H1 (cell line): ENCODE measurements around the gene ATG16L1. TPM values are rescaled to one million over a fixed set of nuclear protein-coding genes. Genes with fewer than 3 reads are reported as not detected.

ENCODE experiments used
- CTCF ChIA-PET: fragments of 300-600 bp; sonication (Branson Sonifier 250); formaldehyde crosslinking; loops from one replicate; lab custom pipeline; 2021; ENCODE audit not compliant: partially characterized antibody; lab: Charles Lee
- POLR2A ChIA-PET: fragments of 300-600 bp; sonication (Branson Sonifier 250); formaldehyde crosslinking; loops from one replicate; lab custom pipeline; 2021; ENCODE audit warnings: inconsistent platforms; ENCODE audit not compliant: partially characterized antibody; lab: Charles Lee
- DNase-seq, 2 experiments: peaks; one replicate each; pipeline versions ENCODE4 v3.0.0 to v3.0.0-alpha.2; 2010 to 2022; ENCODE audit warnings: low spot score in 2 of 2, low read depth in 1 of 2, mixed read lengths in 1 of 2
- FAIRE-seq: peaks from 2 replicates; lab custom pipeline; 2011; peaks lifted over from hg19 to GRCh38; lab: Jason Lieb, UNC
- H2AFZ ChIP-seq: 2 replicates; pipeline ENCODE4 v1.8.1; 2012; ENCODE audit warnings: low read length, inconsistent platforms
- H2AK5ac ChIP-seq: 2 replicates; pipeline ENCODE4 v1.6.1; 2013; ENCODE audit warnings: low read depth, low read length
- H2BK120ac ChIP-seq: replicated peaks from 2 replicates; pipeline ENCODE3; 2013; ENCODE audit warnings: low read depth, low read length, inconsistent platforms
- H2BK12ac ChIP-seq: 2 replicates; pipeline ENCODE4 v1.6.1; 2013; ENCODE audit warnings: low read depth, low read length
- H2BK15ac ChIP-seq: 2 replicates; pipeline ENCODE4 v1.6.1; 2013; ENCODE audit warnings: low read length
- H2BK20ac ChIP-seq: 2 replicates; pipeline ENCODE4 v1.6.1; 2013; ENCODE audit warnings: low read length
- H2BK5ac ChIP-seq: 2 replicates; pipeline ENCODE4 v1.6.1; 2013; ENCODE audit warnings: low read depth, low read length
- H3K14ac ChIP-seq: 2 replicates; pipeline ENCODE4 v1.6.1; 2013; ENCODE audit warnings: inconsistent platforms; ENCODE audit not compliant: insufficient read length
- H3K18ac ChIP-seq: 2 replicates; pipeline ENCODE4 v1.6.1; 2013; ENCODE audit warnings: low read length; ENCODE audit errors: extremely low read depth
- H3K23ac ChIP-seq: 2 replicates; pipeline ENCODE4 v1.6.1; 2013; ENCODE audit warnings: inconsistent platforms; ENCODE audit not compliant: insufficient read length
- H3K23me2 ChIP-seq: 2 replicates; pipeline ENCODE4 v1.6.1; 2013; ENCODE audit warnings: low read depth, low read length
- H3K27ac ChIP-seq: 2 replicates; pipeline ENCODE4 v1.6.1; 2011; ENCODE audit warnings: low read depth, low read length, inconsistent platforms
- H3K27me3 ChIP-seq, 4 experiments: replicated peaks in 1 of 4; 1 replicate in 1 of 4; 2 replicates in 3 of 4; pipeline versions ENCODE4 v1.6.1 to v1.8.1; 2011 to 2013; ENCODE audit warnings: low read length in 3 of 4, mild to moderate bottlenecking in 3 of 4, inconsistent platforms in 2 of 4, mixed read lengths in 2 of 4, moderate library complexity in 1 of 4; ENCODE audit not compliant: control insufficient read depth in 3 of 4, insufficient read depth in 3 of 4; ENCODE audit errors: extremely low read depth in 1 of 4
- H3K36me3 ChIP-seq, 4 experiments: 2 replicates each; pipeline versions ENCODE4 v1.6.1 to v1.8.1; 2011 to 2013; ENCODE audit warnings: mild to moderate bottlenecking in 4 of 4, low read length in 3 of 4, moderate library complexity in 2 of 4, control low read depth in 1 of 4, inconsistent platforms in 1 of 4; ENCODE audit not compliant: insufficient read depth in 4 of 4, control insufficient read depth in 2 of 4
- H3K4ac ChIP-seq: replicated peaks from 2 replicates; pipeline ENCODE3; 2013; ENCODE audit warnings: low read length, low read depth, mixed read lengths, inconsistent platforms; ENCODE audit not compliant: insufficient read length
- H3K4me1 ChIP-seq, 4 experiments: replicated peaks in 1 of 4; 1 replicate in 1 of 4; 2 replicates in 3 of 4; pipeline versions ENCODE4 v1.6.1 to v1.8.1; 2011 to 2013; ENCODE audit warnings: low read length in 3 of 4, inconsistent platforms in 2 of 4, mixed read lengths in 1 of 4; ENCODE audit not compliant: insufficient read depth in 4 of 4, control insufficient read depth in 3 of 4
- H3K4me2 ChIP-seq, 2 experiments: 2 replicates each; pipeline versions ENCODE4 v1.6.1 to v1.8.1; 2011 to 2013; ENCODE audit warnings: low read depth in 2 of 2, low read length in 2 of 2, control low read depth in 1 of 2, inconsistent platforms in 1 of 2, mild to moderate bottlenecking in 1 of 2; ENCODE audit not compliant: insufficient read depth in 1 of 2
- H3K4me3 ChIP-seq, 4 experiments: fragments of 200-600, 300-600 bp in 1 of 4; sonication (generic), shearing (Covaris generic), sonication (Bioruptor Twin) in 1 of 4; 2 replicates each; pipeline versions ENCODE4 v1.5.1 to v1.8.1; 2011 to 2016; ENCODE audit warnings: low read length in 4 of 4, low read depth in 3 of 4, control low read depth in 2 of 4, inconsistent platforms in 2 of 4, mild to moderate bottlenecking in 2 of 4, mixed read lengths in 1 of 4, moderate library complexity in 1 of 4; ENCODE audit not compliant: insufficient read depth in 2 of 4; ENCODE audit errors: extremely low read depth in 1 of 4
- H3K56ac ChIP-seq: replicated peaks from 2 replicates; pipeline ENCODE3; 2013; ENCODE audit warnings: low read depth, mild to moderate bottlenecking, mixed read lengths, low read length, inconsistent platforms; ENCODE audit not compliant: insufficient read length
- H3K79me1 ChIP-seq: 2 replicates; pipeline ENCODE4 v1.6.1; 2013; ENCODE audit warnings: low read depth, low read length, control low read depth
- H3K79me2 ChIP-seq, 2 experiments: 2 replicates each; pipeline versions ENCODE4 v1.6.1 to v1.8.1; 2012 to 2013; ENCODE audit warnings: low read length in 2 of 2, mild to moderate bottlenecking in 2 of 2, inconsistent platforms in 1 of 2; ENCODE audit not compliant: insufficient read depth in 2 of 2, control insufficient read depth in 1 of 2
- H3K9ac ChIP-seq, 4 experiments: replicated peaks in 1 of 4; 1 replicate in 1 of 4; 2 replicates in 3 of 4; pipeline versions ENCODE4 v1.6.1 to v1.8.1; 2011 to 2013; ENCODE audit warnings: low read depth in 3 of 4, low read length in 3 of 4, control low read depth in 2 of 4, mild to moderate bottlenecking in 2 of 4, moderate library complexity in 2 of 4, inconsistent platforms in 1 of 4; ENCODE audit errors: extremely low read depth in 1 of 4
- H3K9me3 ChIP-seq, 2 experiments: 2 replicates each; pipeline versions ENCODE4 v1.6.1 to v1.8.1; 2012 to 2013; ENCODE audit warnings: mild to moderate bottlenecking in 2 of 2, moderate library complexity in 2 of 2, control low read depth in 1 of 2, inconsistent platforms in 1 of 2, low read depth in 1 of 2, low read length in 1 of 2, mixed read lengths in 1 of 2; ENCODE audit not compliant: insufficient read depth in 2 of 2
- H4K20me1 ChIP-seq, 2 experiments: replicated peaks in 1 of 2; 2 replicates each; pipeline versions ENCODE3 to v1.8.1; 2011 to 2013; ENCODE audit warnings: inconsistent platforms in 2 of 2, low read length in 2 of 2, mild to moderate bottlenecking in 1 of 2; ENCODE audit not compliant: insufficient read depth in 2 of 2, control insufficient read depth in 1 of 2
- H4K5ac ChIP-seq: 2 replicates; pipeline ENCODE4 v1.6.1; 2013; ENCODE audit warnings: low read length, low read depth, mixed read lengths, inconsistent platforms; ENCODE audit not compliant: insufficient read length
- H4K8ac ChIP-seq: 2 replicates; pipeline ENCODE4 v1.8.0; 2013; ENCODE audit warnings: mild to moderate bottlenecking, moderate library complexity, low read length, inconsistent platforms; ENCODE audit not compliant: insufficient read depth; ENCODE audit errors: extremely low read depth
- H4K91ac ChIP-seq: replicated peaks from 2 replicates; pipeline ENCODE3; 2013; ENCODE audit warnings: low read length, mixed read lengths, inconsistent platforms; ENCODE audit not compliant: insufficient read length
- CBX5 ChIP-seq: fragments of 300-800, 300-1000 bp; sonication (generic); IDR thresholded peaks from 2 replicates; pipeline ENCODE4 v1.7.1; 2016; ENCODE audit warnings: antibody characterized with exemption, low read length, low read depth
- EP300 ChIP-seq, 2 experiments: IDR thresholded peaks; 1 replicate in 1 of 2; 2 replicates in 1 of 2; pipeline ENCODE4 v1.6.1; 2011 to 2012; ENCODE audit warnings: low read depth in 2 of 2, low read length in 2 of 2, mild to moderate bottlenecking in 2 of 2, borderline replicate concordance in 1 of 2, inconsistent platforms in 1 of 2, moderate library complexity in 1 of 2
- WGBS, 2 experiments: shearing (Covaris generic) in 1 of 2; methylation state at CpG; one replicate each; pipeline versions ENCODE4 v1.1.6 to v1.1.7; 2013 to 2015; ENCODE audit warnings: low lambda C conversion rate in 2 of 2, mixed read lengths in 2 of 2, inconsistent platforms in 1 of 2, low coverage in 1 of 2, missing lambda C conversion rate in 1 of 2; ENCODE audit not compliant: insufficient replicate concordance in 2 of 2, insufficient coverage in 1 of 2, insufficient read length in 1 of 2; ENCODE audit errors: extremely low coverage in 1 of 2, missing lambda C conversion rate in 1 of 2; 5-methylcytosine and 5-hydroxymethylcytosine counted together
- polyA plus RNA-seq, 7 experiments: library from polyadenylated mRNA; depleted of rRNA in 3 of 7; stranded (reverse) in 5 of 7; unstranded in 2 of 7; fragments of >200 nt in 5 of 7; fragments of 200-250 nt in 2 of 7; gene quantifications; 1 replicate in 5 of 7; 2 replicates in 1 of 7; 4 replicates in 1 of 7; pipeline versions ENCODE4 v1.2.1 to v1.2.3, GENCODE V29; 2011 to 2013; ENCODE audit warnings: missing spikeins in 2 of 7, mixed read lengths in 2 of 7
- total RNA-seq: library from RNA; stranded (reverse); fragmentation: NEBNext Ultra II Directional; extraction: Animal tissue kit (Norgen Biotek cat#: 25700); gene quantifications from 2 replicates; pipeline ENCODE4 v1.2.1, GENCODE V29; 2021

ATG16L1 gene
- total and polyA plus RNA-seq, 2 of the 8 experiments (the other 6 are each of a cell fraction or from before 2014, with no cell fraction given): 18.3 to 31.0 TPM

- CTCF ChIA-PET: no interaction called here
- no peak overlapping the region for H3K4me2 ChIP-seq
Observed at GRCh38 chr2:233334915-233335314, 83.4 kb downstream of the ATG16L1 start.

More at GRCh38 chr2:233334915-233335314, 83.4 kb downstream of the ATG16L1 start:
- Histone ChIP-seq H3K27ac (no peak overlapping the region), H3K56ac (no peak overlapping the region), H3K79me1 (no peaks in the 10 kb centered on the region), H3K23me2 (no peaks in the 10 kb centered on the region), H2AFZ (no peak overlapping the region), H2AK5ac (0 out of 2 replicates have a peak overlapping the region, but pooled peaks have one; percentile 13), H3K36me3 (no peaks in the 10 kb centered on the region), H2BK5ac (no peak overlapping the region; the same call in 1 of the 2 replicates), H2BK20ac (no peak overlapping the region), H3K4ac (no peak overlapping the region), H4K91ac (peak overlapping the region; percentile 30), H3K23ac (no peak overlapping the region), H4K20me1 (no peaks in the 10 kb centered on the region), H2BK15ac (no peak overlapping the region), H2BK120ac (no peak overlapping the region), H3K9me3 (no peaks in the 10 kb centered on the region), H3K79me2 (no peaks in the 10 kb centered on the region), H3K4me3 (no peak overlapping the region), H3K27me3 (peaks cover 0 to 46% (median 23%) of the 10 kb centered on the region in 4 experiments; a peak in 5 of 7 replicates), H3K14ac (no peak overlapping the region), H4K5ac (no peak overlapping the region), H4K8ac (no peak overlapping the region), H3K9ac (no peak overlapping the region), H3K18ac (no peak overlapping the region), H2BK12ac (no peak overlapping the region), H3K4me1 (peaks cover 0 to 4% (median 2%) of the 10 kb centered on the region in 4 experiments; a peak in 1 of 7 replicates)
- POLR2A ChIA-PET: no interaction called here
- DNase-seq (no peak), FAIRE-seq (no peak)
- WGBS, 2 experiments: 95% methylated on average over 11 of the region's 11 CpGs; no CpG with 5 or more reads in 1 of the 2 experiments
- no peak for TF ChIP-seq EP300 (IDR thresholded peaks at IDR 0.05; ENCODE audit: borderline replicate concordance in 1 of 2, low read depth in 2 of 2, low read length in 2 of 2)
- no peak for TF ChIP-seq CBX5
